ENCODE data around the gene SLC12A7.

Gene SLC12A7

DNA sequence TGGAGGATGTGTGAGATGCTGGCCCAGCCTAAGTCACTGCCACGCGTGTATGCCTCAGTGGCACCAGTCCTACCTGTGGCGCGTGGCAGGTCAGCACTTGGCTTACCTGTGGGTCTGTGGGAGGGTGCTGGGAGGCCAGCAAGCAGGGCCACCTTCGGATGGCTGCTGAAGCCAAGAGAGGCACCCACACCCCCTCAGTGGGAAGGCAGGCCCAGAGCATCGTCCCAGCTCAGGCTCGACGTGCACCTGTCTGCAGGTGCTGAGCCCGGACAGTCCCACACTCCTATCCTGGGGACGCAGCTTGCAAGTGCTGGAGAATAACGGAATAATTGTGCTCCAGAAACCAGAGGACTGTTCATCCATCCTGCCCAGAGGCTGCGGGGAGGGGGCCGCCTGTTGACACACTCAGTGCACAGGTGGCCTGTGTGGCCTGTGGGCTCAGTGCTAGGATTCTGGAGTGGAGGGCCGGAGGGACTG lies 79.3 kb downstream of the SLC12A7 start:
- TF ChIP-seq, protein P1, sequence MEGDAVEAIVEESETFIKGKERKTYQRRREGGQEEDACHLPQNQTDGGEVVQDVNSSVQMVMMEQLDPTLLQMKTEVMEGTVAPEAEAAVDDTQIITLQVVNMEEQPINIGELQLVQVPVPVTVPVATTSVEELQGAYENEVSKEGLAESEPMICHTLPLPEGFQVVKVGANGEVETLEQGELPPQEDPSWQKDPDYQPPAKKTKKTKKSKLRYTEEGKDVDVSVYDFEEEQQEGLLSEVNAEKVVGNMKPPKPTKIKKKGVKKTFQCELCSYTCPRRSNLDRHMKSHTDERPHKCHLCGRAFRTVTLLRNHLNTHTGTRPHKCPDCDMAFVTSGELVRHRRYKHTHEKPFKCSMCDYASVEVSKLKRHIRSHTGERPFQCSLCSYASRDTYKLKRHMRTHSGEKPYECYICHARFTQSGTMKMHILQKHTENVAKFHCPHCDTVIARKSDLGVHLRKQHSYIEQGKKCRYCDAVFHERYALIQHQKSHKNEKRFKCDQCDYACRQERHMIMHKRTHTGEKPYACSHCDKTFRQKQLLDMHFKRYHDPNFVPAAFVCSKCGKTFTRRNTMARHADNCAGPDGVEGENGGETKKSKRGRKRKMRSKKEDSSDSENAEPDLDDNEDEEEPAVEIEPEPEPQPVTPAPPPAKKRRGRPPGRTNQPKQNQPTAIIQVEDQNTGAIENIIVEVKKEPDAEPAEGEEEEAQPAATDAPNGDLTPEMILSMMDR (IDR thresholded peaks at IDR 0.05; ENCODE audit: control insufficient read depth, extremely low read depth, insufficient read depth) = no peak
- H3K4me3 ChIP-seq (ENCODE audit: low read depth, low read length) = no peak overlapping the region
- DNase-seq (ENCODE audit: low read depth) = no peak

DNA sequence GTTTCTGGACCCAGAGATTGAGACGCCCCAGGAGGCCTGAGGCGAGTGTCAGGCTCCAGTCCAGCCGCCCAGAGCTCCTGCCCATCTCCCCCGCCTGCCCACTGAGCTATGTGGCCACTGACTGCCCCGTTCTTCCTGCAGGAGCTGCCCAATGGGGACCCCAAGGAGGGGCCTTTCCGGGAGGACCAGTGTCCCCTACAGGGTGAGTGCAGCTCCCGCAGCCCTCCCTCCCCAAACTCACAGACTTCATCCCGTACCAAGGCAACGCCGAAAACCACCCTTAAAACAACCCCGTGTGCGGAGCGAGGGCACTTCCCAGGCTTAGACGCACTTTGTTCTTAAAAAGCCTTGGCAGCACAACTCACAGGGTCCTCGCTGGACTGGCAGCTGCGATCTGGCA lies 79.9 kb downstream of the SLC12A7 start:
- H3K4me3 ChIP-seq (ENCODE audit: low read depth, low read length) = no peak overlapping the region
- TF ChIP-seq, protein P1 (IDR thresholded peaks at IDR 0.05; ENCODE audit: control insufficient read depth, extremely low read depth, insufficient read depth) = no peak

DNA sequence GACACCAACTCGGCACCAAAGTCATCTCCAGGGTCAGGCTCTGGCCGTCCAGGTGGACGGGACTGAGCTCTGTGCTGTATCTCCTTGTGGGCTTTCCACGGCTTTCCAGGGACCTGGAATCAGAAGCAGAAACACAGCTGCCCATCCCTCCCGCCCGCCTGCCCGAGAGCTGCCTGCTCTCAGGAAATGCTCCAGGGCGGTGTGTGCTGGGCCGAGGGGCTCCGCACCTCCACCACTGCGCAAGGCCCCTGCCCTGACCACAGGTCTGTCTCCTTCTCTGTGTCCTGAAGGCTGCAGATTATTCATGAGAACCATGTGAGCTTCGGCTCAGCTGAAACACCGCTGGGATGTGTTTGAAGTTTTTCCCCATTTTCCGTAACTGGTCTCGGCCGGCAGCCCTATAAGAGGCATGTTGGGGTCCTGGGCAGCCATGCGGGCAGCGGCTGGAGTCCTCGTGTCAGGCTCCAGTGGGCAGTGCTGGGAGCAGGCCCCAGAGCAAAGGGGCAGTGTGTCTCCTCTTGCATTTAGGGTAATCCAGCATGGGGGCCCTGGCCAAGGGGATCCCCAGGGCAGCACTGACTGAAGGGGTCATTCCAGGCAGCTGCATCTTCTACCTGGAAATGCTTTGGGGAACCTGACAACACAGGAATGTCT lies 80.4 kb downstream of the SLC12A7 start:
- TF ChIP-seq, protein P1 (IDR thresholded peaks at IDR 0.05; ENCODE audit: control insufficient read depth, extremely low read depth, insufficient read depth) = no peak
- no peak overlapping the region for H3K4me3 ChIP-seq (ENCODE audit: low read depth, low read length)
- no peak for DNase-seq (ENCODE audit: low read depth)

More for the DNA sequence above, 79.9 kb downstream of the SLC12A7 start:
- DNase-seq (ENCODE audit: low read depth) = no peak

DNA sequence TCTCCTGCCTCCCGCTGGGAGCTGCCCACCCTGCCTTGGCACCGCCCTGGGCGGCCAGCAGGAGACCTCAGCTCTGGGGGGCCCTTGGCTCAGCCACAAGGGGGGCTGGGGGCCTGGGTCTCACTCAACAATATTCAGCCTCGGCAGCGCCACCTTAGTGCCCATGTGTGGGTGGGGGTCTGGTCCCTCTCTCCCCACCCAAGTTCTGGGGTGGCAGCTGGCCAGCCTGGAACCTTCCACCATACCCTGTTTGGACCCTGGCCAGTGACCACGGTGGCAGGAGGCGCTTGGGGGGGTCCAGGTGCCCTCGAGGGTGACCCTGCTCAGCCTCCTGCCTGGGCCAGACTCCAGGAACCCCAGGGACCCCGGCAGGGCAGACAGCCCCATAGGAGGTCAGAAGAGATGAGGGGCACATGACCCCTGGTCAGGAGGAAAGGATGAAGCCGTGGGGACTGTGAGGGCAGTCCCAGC lies 81.0 kb downstream of the SLC12A7 start:
- TF ChIP-seq, protein P1 (IDR thresholded peaks at IDR 0.05; ENCODE audit: control insufficient read depth, extremely low read depth, insufficient read depth) = no peak
- DNase-seq (ENCODE audit: low read depth) = no peak
- H3K4me3 ChIP-seq (ENCODE audit: low read depth, low read length) = no peak overlapping the region

DNA sequence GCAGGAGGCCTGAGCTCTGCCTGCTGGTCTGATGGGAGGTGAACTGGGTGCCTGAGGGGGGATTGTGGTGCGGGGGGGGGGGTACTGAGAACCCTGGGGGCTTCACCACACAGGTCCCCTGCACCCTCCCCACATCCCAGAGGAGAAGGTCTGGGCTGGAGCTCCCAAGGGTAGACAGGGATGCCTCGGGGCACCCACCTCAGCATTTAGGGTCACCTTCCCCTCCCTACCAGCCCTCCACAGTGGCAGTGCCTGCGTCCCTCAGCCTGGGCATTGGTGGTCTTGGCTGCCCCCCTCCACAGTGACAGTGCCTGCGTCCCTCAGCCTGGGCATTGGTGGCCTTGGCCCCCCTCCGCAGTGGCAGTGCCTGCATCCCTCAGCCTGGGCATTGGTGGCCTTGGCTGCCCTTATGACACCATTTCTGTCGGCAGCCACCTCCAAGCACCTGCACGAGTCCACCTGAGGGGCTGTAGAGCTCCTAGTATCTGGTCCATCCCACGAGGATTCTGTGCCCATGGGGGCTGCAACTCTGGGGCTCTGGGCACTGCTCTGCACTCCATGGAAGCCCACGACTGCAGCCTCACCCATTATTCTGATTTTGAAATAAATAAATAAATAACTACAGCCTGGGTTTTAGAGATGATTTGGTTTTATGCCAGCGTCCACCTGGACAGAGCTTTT lies 81.8 kb downstream of the SLC12A7 start:
- no peak for DNase-seq (ENCODE audit: low read depth)
- H3K4me3 ChIP-seq (ENCODE audit: low read depth, low read length) = no peak overlapping the region
- TF ChIP-seq, protein P1 (IDR thresholded peaks at IDR 0.05; ENCODE audit: control insufficient read depth, extremely low read depth, insufficient read depth) = no peak

DNA sequence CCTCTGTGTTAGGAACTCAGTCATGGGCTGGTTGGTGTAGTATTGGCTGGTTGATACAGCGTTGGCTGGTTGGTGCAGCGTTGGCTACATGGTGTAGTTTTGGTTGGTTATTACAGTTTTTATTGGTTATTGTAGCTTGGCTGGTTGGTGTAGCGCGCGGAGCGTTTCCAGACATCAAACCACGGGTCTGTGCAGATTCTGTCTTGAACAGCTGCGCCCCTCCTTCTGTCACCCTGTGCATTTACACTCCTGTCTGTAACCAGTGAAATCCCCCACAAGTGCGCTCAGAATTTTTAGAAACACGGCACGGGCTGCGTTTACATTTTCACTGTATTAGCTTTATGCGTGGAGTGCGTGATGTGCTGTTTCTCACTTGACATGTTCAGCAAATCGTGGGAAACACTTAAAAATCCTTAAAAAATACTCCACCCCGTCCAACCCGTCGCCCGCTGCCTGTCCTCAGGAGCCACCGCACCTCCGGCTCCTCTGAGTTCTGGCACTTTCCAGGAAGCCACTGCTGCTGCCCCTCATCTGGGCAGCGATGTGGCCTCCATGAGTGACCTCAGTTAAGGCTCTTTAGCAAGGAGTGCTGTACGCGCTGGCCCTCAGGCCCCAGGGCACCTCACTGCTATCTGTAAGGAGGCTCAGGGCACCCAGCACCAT lies 82.5 kb downstream of the SLC12A7 start:
- no peak overlapping the region for H3K4me3 ChIP-seq (ENCODE audit: low read depth, low read length)
- no peak for DNase-seq (ENCODE audit: low read depth)
- TF ChIP-seq, protein P1 (IDR thresholded peaks at IDR 0.05; ENCODE audit: control insufficient read depth, extremely low read depth, insufficient read depth) = no peak

Data from LNCaP clone FGC (cell line).